Ishikawa (cell line): ENCODE measurements around the gene NBPF10.
"Not testable (repeated sequence)": the region's sequence is repeated elsewhere in the genome, so short reads cannot be mapped to it uniquely, and the experiment has no call there.

Experiments
- TAF1 ChIP-seq: IDR thresholded peaks from 2 replicates; pipeline ENCODE4 v1.6.1; 2012; ENCODE audit warnings: low read depth, mild to moderate bottlenecking
- TCF12 ChIP-seq: IDR thresholded peaks from 2 replicates; pipeline ENCODE4 v1.6.1; 2012; ENCODE audit warnings: low read depth
- ZBTB7A ChIP-seq: IDR thresholded peaks from 2 replicates; pipeline ENCODE4 v1.6.1; 2012; ENCODE audit warnings: low read depth

Gene NBPF10

DNA sequence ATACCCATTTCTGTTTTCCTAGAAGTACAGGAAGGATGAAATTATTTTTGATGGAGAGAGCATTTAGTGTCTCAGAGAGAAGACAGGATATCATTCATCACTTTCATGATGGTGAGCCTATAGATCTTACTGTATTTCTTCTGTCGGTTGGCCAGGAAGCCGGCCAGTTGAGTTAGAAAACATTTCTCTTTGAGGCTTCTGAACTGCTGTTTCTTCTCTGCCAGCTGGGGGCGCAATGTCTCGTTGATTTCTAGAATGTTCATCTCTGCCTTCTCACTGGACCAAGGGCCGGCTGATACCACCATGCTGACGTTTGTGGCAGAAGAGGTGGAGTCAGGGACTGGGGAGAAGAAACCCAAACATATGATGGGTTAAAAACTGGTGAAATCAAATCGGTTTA lies at the start of gene NBPF10:
TSS of gene NBPF10 (minus strand) at position 340 of the 400 bp plus-strand sequence. CDS start at position 305, 35 bp downstream.
- not testable (repeated sequence) for TF ChIP-seq TCF12, TAF1, ZBTB7A
